ENCODE results near the gene VTI1B.

- TF ChIP-seq CTCF (IDR thresholded peaks at IDR 0.05) = no peak
- no peak for TF ChIP-seq POLR2A (IDR thresholded peaks at IDR 0.05)
Measured at GRCh38 chr14:67680121-67680602, 5.7 kb upstream of the VTI1B start.
